Measurements from ENCODE around the gene ANKS3.

GRCh38 chr16:4780235-4780634, 46.2 kb upstream of the ANKS3 start:
- TF ChIP-seq CTCF (IDR thresholded peaks at IDR 0.05): no peak
- no peak for TF ChIP-seq POLR2A (IDR thresholded peaks at IDR 0.05)
